ENCODE results near the gene GCM1. TPM values are rescaled to one million over a fixed set of nuclear protein-coding genes. Genes with fewer than 3 reads are reported as not detected.

The GCM1 gene
- total and polyA plus RNA-seq, 9 of the 15 experiments (the other 6 are each of a cell fraction or from before 2014, with no cell fraction given): not detected

GRCh38 chr6:53159558-53159957 is 10.9 kb upstream of the GCM1 start (continued):
- TF ChIP-seq CEBPB (tag; IDR thresholded peaks at IDR 0.05): peak; percentile 58; the same call in 1 of the 2 replicates
- TF ChIP-seq ZNF644 (tag; IDR thresholded peaks at IDR 0.05; ENCODE audit: low read depth): no peak
- TF ChIP-seq CC2D1A (IDR thresholded peaks at IDR 0.05): no peak
- no peak for TF ChIP-seq E2F1 (CRISPR knock-in tag; IDR thresholded peaks at IDR 0.05)
- TF ChIP-seq TCFL5 (CRISPR knock-in tag; conservative IDR thresholded peaks at IDR 0.05): no peak
- TF ChIP-seq JUNB (CRISPR knock-in tag; conservative IDR thresholded peaks at IDR 0.05): no peak
- TF ChIP-seq RBM25 (IDR thresholded peaks at IDR 0.05; ENCODE audit: low read depth, low read length, severe bottlenecking): peak; percentile 83
- TF ChIP-seq MYC (IDR thresholded peaks at IDR 0.05; ENCODE audit: low read depth, low read length): no peak
- no peak for TF ChIP-seq MYC (CRISPR knock-in tag; IDR thresholded peaks at IDR 0.05; ENCODE audit: borderline replicate concordance, low read depth)
- no peak for TF ChIP-seq U2AF2 (optimal IDR thresholded peaks at IDR 0.05; ENCODE audit: low read depth, low read length)
- no peak for TF ChIP-seq HNRNPUL1 (IDR thresholded peaks at IDR 0.05; ENCODE audit: low read length)
- TF ChIP-seq, protein P1, sequence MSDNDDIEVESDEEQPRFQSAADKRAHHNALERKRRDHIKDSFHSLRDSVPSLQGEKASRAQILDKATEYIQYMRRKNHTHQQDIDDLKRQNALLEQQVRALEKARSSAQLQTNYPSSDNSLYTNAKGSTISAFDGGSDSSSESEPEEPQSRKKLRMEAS (CRISPR knock-in tag; IDR thresholded peaks at IDR 0.05): no peak
